HCT116 (cell line): ENCODE measurements around the gene CCDC160. TPM values are rescaled to one million over a fixed set of nuclear protein-coding genes. Genes with fewer than 3 reads are reported as not detected.
"Not testable (repeated sequence)": the region's sequence is repeated elsewhere in the genome, so short reads cannot be mapped to it uniquely, and the experiment has no call there.

ENCODE experiments used
- ATAC-seq: fragments of 200-7000 bp; cut with Tn5 transposase; 2 replicates; pipeline ENCODE4 v1.9.1; 2020; ENCODE audit warnings: mild to moderate bottlenecking, moderate library complexity
- BruUV-seq: library from RNA; stranded (reverse); fragments of 400-500 nt; replicated peaks from 2 replicates; lab custom pipeline; 2021; lab: Mats Ljungman, UMichigan
- CTCF ChIA-PET: fragments of 300-600 bp; sonication (Branson Sonifier 250); formaldehyde crosslinking; loops from one replicate; lab custom pipeline; 2021; ENCODE audit warnings: antibody characterized with exemption; lab: Charles Lee
- POLR2A ChIA-PET: fragments of 300-600, 350-600 bp; sonication (Branson Sonifier 250); formaldehyde crosslinking; loops from one replicate; lab custom pipeline; 2021; ENCODE audit warnings: antibody characterized with exemption; lab: Charles Lee
- RAD21 ChIA-PET, 2 experiments: fragments of 300-600 bp; sonication (Branson Sonifier 250); formaldehyde crosslinking; loops; one replicate each; lab custom pipeline; 2023; ENCODE audit warnings: low total read pairs in 2 of 2; ENCODE audit not compliant: uncharacterized antibody in 2 of 2, unreplicated experiment in 2 of 2, low non-redundant PET in 1 of 2; lab: Charles Lee
- DNase-seq: peaks from one replicate; pipeline ENCODE4 v3.0.0-alpha.2; 2010; ENCODE audit warnings: low read depth, low spot score
- H2AFZ ChIP-seq: fragments of 200-600 bp; shearing (Covaris generic), sonication (generic); 2 replicates; pipeline ENCODE4 v1.6.1; 2017; ENCODE audit warnings: low read depth, mixed run types, mixed read lengths, antibody characterized with exemption, low read length; ENCODE audit not compliant: poor library complexity, severe bottlenecking
- H3K27ac ChIP-seq: 2 replicates; pipeline ENCODE4 v1.5.1; 2012; ENCODE audit warnings: low read depth, low read length
- H3K27me3 ChIP-seq: fragments of 200-600 bp; sonication (generic); 2 replicates; pipeline ENCODE4 v1.6.1; 2016; ENCODE audit warnings: mixed run types, low read length, mixed read lengths; ENCODE audit not compliant: insufficient read depth
- H3K36me3 ChIP-seq, 2 experiments: fragments of 200-500 bp in 1 of 2; fragments of 200-600 bp in 1 of 2; sonication (Bioruptor generic) in 1 of 2; sonication (generic) in 1 of 2; 2 replicates each; pipeline versions ENCODE4 v1.5.1 to v1.6.1; 2014 to 2016; ENCODE audit warnings: low read length in 2 of 2, inconsistent platforms in 1 of 2, mixed read lengths in 1 of 2, mixed run types in 1 of 2; ENCODE audit not compliant: insufficient read depth in 2 of 2, control insufficient read depth in 1 of 2
- H3K4me1 ChIP-seq, 2 experiments: fragments of 200-600 bp in 1 of 2; sonication (generic) in 1 of 2; 2 replicates each; pipeline versions ENCODE4 v1.5.1 to v1.6.1; 2012 to 2017; ENCODE audit warnings: low read length in 2 of 2, inconsistent platforms in 1 of 2, mild to moderate bottlenecking in 1 of 2, mixed read lengths in 1 of 2, mixed run types in 1 of 2, moderate library complexity in 1 of 2; ENCODE audit not compliant: insufficient read depth in 2 of 2, control insufficient read depth in 1 of 2
- H3K4me2 ChIP-seq: fragments of 200-600 bp; sonication (generic); 2 replicates; pipeline ENCODE4 v1.6.1; 2017; ENCODE audit warnings: mixed run types, low read length, mixed read lengths
- H3K4me3 ChIP-seq, 2 experiments: fragments of 200-600 bp in 1 of 2; sonication (generic) in 1 of 2; replicated peaks in 1 of 2; 2 replicates each; pipeline ENCODE4 v1.5.1; 2011 to 2016; ENCODE audit warnings: low read length in 2 of 2, control low read depth in 1 of 2, low read depth in 1 of 2, mild to moderate bottlenecking in 1 of 2, mixed read lengths in 1 of 2, mixed run types in 1 of 2
- H3K79me2 ChIP-seq: fragments of 200-600 bp; sonication (generic); 2 replicates; pipeline ENCODE4 v1.6.1; 2017; ENCODE audit warnings: mild to moderate bottlenecking, mixed run types, low read length, moderate library complexity, mixed read lengths; ENCODE audit not compliant: insufficient read depth
- H3K9ac ChIP-seq: fragments of 200-600 bp; sonication (generic); 2 replicates; pipeline ENCODE4 v1.6.1; 2016; ENCODE audit warnings: low read length, mixed read lengths
- H3K9me2 ChIP-seq: fragments of 200-600 bp; sonication (generic), shearing (Covaris generic); 2 replicates; pipeline ENCODE4 v1.6.1; 2017; ENCODE audit warnings: mixed run types, mild to moderate bottlenecking, moderate library complexity; ENCODE audit not compliant: insufficient read depth
- H3K9me3 ChIP-seq, 2 experiments: fragments of 200-500 bp in 1 of 2; fragments of 200-600 bp in 1 of 2; sonication (Bioruptor generic) in 1 of 2; sonication (generic) in 1 of 2; 2 replicates each; pipeline ENCODE4 v1.6.1; 2014 to 2017; ENCODE audit warnings: low read length in 2 of 2, mixed read lengths in 2 of 2, inconsistent platforms in 1 of 2, low read depth in 1 of 2, mild to moderate bottlenecking in 1 of 2, mixed run types in 1 of 2, moderate library complexity in 1 of 2; ENCODE audit not compliant: control insufficient read depth in 1 of 2, insufficient read depth in 1 of 2
- H4K20me1 ChIP-seq: fragments of 200-600 bp; sonication (generic), shearing (Covaris generic); 2 replicates; pipeline ENCODE4 v1.6.1; 2017; ENCODE audit warnings: mixed run types, mild to moderate bottlenecking, moderate library complexity; ENCODE audit not compliant: insufficient read depth
- CBX3 ChIP-seq: IDR thresholded peaks from 2 replicates; pipeline ENCODE4 v1.6.1; 2012; ENCODE audit warnings: low read depth
- EGR1 ChIP-seq: IDR thresholded peaks from 2 replicates; pipeline ENCODE4 v1.6.1; 2012; ENCODE audit warnings: low read depth
- ELF1 ChIP-seq: IDR thresholded peaks from 2 replicates; pipeline ENCODE4 v1.6.1; 2012; ENCODE audit warnings: low read depth, borderline replicate concordance
- EZH2 ChIP-seq: fragments of 200-600 bp; sonication (generic); IDR thresholded peaks from 2 replicates; pipeline ENCODE4 v1.6.1; 2017; ENCODE audit warnings: antibody characterized with exemption, mixed run types
- FOSL1 ChIP-seq: IDR thresholded peaks from 2 replicates; pipeline ENCODE4 v1.6.1; 2012; ENCODE audit warnings: low read depth
- JUND ChIP-seq: IDR thresholded peaks from 2 replicates; pipeline ENCODE4 v1.6.1; 2012
- MAX ChIP-seq: IDR thresholded peaks from 2 replicates; pipeline ENCODE4 v1.6.1; 2012
- POLR2A ChIP-seq: IDR thresholded peaks from 2 replicates; pipeline ENCODE4 v1.7.0; 2011; ENCODE audit warnings: borderline replicate concordance; ENCODE audit not compliant: insufficient read depth, insufficient read length; ENCODE audit errors: extremely low read depth
- POLR2AphosphoS5 ChIP-seq: IDR thresholded peaks from 2 replicates; pipeline ENCODE4 v1.6.1; 2011; ENCODE audit warnings: mild to moderate bottlenecking, low read depth, low read length, moderate library complexity
- SIN3A ChIP-seq: IDR thresholded peaks from 2 replicates; pipeline ENCODE4 v1.6.1; 2012; ENCODE audit warnings: low read depth
- SP1 ChIP-seq: IDR thresholded peaks from 2 replicates; pipeline ENCODE4 v1.6.1; 2012; ENCODE audit warnings: low read depth
- SRF ChIP-seq: IDR thresholded peaks from 2 replicates; pipeline ENCODE4 v1.6.1; 2012; ENCODE audit warnings: low read depth
- YY1 ChIP-seq: IDR thresholded peaks from 2 replicates; pipeline ENCODE4 v1.6.1; 2011; ENCODE audit warnings: low read length, low read depth, moderate library complexity, mild to moderate bottlenecking; ENCODE audit not compliant: insufficient replicate concordance; ENCODE audit errors: extremely low read depth
- ZFX ChIP-seq: fragments of 450-650 bp; IDR thresholded peaks from 2 replicates; pipeline ENCODE4 v1.6.1; 2017
- ZNF274 ChIP-seq: fragments of 200-500 bp; sonication (Bioruptor generic); IDR thresholded peaks from 2 replicates; pipeline ENCODE4 v1.6.1; 2014; ENCODE audit warnings: mild to moderate bottlenecking, low read depth, low read length, inconsistent platforms
- intact Hi-C: fragments of 100-400 bp; cut with micrococcal nuclease; formaldehyde crosslinking; loops from 2 replicates; pipeline ENCODE4 v1.10.0; 2022
- total RNA-seq: library from RNA; stranded (reverse); gene quantifications from one replicate; pipeline ENCODE4 v1.2.1, GENCODE V29; 2021; ENCODE audit not compliant: unreplicated experiment
- TF ChIP-seq, protein P1 (sequence below): IDR thresholded peaks from 2 replicates; pipeline ENCODE4 v1.6.1; 2011; ENCODE audit warnings: mild to moderate bottlenecking, low read length, moderate library complexity; ENCODE audit not compliant: insufficient replicate concordance; ENCODE audit errors: extremely low read depth
- TF ChIP-seq, protein P2 (sequence below), 3 experiments: fragments of 200-600 bp in 1 of 3; sonication (generic) in 1 of 3; IDR thresholded peaks in 2 of 3; conservative IDR thresholded peaks in 1 of 3; 2 replicates each; pipeline ENCODE4 v1.5.1; 2012 to 2017; ENCODE audit warnings: low read depth in 2 of 3, low read length in 2 of 3, antibody characterized with exemption in 1 of 3, borderline replicate concordance in 1 of 3, control low read depth in 1 of 3, mild to moderate bottlenecking in 1 of 3, mixed read lengths in 1 of 3, mixed run types in 1 of 3, moderate library complexity in 1 of 3; ENCODE audit not compliant: insufficient read depth in 1 of 3

Gene CCDC160
- total RNA-seq, 1 experiment from 2014 or later: not detected

GRCh38 chrX:134256684-134257083, 19.7 kb downstream of the CCDC160 start (continued):
- no peak for TF ChIP-seq SRF
- TF ChIP-seq ZFX: no peak
- TF ChIP-seq POLR2AphosphoS5: no peak
- no peak for TF ChIP-seq POLR2A
- TF ChIP-seq CBX3: no peak
- no peak for TF ChIP-seq MAX

DNA sequence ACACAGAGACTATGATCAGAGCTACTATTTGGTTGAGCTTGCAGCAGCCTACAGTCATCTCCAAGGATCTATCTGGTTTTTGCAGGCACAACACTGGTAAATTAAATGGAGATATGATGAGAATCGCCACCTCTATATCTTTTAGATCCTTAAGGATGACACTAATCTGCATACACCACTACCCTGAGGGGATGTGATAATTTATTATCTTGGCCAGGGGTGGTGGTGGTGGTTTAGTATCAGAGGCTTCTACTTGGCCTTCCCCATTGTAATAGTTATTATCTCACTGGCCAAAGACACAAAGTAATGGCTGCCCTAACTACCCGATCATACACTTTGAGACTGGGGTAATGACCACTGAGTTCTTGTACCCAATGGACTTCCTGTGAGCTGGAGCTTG, 21.2 kb downstream of the CCDC160 start:
- Histone ChIP-seq H3K27me3 (no peaks in the 10 kb centered on the region), H3K36me3 (no peaks in the 10 kb centered on the region), H3K4me3 (no peak overlapping the region), H3K27ac (no peak overlapping the region), H3K4me2 (no peak overlapping the region), H3K9me3 (no peaks in the 10 kb centered on the region), H3K9ac (no peak overlapping the region), H4K20me1 (no peaks in the 10 kb centered on the region), H3K79me2 (no peaks in the 10 kb centered on the region), H2AFZ (no peak overlapping the region), H3K9me2 (no peaks in the 10 kb centered on the region), H3K4me1 (no peaks in the 10 kb centered on the region)
- ChIA-PET RAD21 (no interaction called here), CTCF (no interaction called here), POLR2A (no interaction called here)
- DNase-seq: no peak
- TF ChIP-seq EZH2 (no peak), CBX3 (no peak), YY1 (no peak), ZNF274 (no peak), JUND (no peak), POLR2AphosphoS5 (no peak), FOSL1 (no peak), MAX (no peak), SP1 (no peak), ZFX (no peak), POLR2A (no peak), SIN3A (no peak), ELF1 (no peak), EGR1 (no peak), SRF (no peak)
- TF ChIP-seq, protein P1, sequence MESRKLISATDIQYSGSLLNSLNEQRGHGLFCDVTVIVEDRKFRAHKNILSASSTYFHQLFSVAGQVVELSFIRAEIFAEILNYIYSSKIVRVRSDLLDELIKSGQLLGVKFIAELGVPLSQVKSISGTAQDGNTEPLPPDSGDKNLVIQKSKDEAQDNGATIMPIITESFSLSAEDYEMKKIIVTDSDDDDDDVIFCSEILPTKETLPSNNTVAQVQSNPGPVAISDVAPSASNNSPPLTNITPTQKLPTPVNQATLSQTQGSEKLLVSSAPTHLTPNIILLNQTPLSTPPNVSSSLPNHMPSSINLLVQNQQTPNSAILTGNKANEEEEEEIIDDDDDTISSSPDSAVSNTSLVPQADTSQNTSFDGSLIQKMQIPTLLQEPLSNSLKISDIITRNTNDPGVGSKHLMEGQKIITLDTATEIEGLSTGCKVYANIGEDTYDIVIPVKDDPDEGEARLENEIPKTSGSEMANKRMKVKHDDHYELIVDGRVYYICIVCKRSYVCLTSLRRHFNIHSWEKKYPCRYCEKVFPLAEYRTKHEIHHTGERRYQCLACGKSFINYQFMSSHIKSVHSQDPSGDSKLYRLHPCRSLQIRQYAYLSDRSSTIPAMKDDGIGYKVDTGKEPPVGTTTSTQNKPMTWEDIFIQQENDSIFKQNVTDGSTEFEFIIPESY: no peak
- TF ChIP-seq, protein P2, sequence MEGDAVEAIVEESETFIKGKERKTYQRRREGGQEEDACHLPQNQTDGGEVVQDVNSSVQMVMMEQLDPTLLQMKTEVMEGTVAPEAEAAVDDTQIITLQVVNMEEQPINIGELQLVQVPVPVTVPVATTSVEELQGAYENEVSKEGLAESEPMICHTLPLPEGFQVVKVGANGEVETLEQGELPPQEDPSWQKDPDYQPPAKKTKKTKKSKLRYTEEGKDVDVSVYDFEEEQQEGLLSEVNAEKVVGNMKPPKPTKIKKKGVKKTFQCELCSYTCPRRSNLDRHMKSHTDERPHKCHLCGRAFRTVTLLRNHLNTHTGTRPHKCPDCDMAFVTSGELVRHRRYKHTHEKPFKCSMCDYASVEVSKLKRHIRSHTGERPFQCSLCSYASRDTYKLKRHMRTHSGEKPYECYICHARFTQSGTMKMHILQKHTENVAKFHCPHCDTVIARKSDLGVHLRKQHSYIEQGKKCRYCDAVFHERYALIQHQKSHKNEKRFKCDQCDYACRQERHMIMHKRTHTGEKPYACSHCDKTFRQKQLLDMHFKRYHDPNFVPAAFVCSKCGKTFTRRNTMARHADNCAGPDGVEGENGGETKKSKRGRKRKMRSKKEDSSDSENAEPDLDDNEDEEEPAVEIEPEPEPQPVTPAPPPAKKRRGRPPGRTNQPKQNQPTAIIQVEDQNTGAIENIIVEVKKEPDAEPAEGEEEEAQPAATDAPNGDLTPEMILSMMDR (IDR thresholded peaks at IDR 0.05 in 2 of 3, conservative IDR thresholded peaks at IDR 0.05 in 1 of 3; ENCODE audit: borderline replicate concordance in 1 of 3, insufficient read depth in 1 of 3, low read depth in 2 of 3, low read length in 2 of 3): no peak
- no TSS peak for BruUV-seq
- ATAC-seq: no peak
- intact Hi-C loops: no loop called here

DNA sequence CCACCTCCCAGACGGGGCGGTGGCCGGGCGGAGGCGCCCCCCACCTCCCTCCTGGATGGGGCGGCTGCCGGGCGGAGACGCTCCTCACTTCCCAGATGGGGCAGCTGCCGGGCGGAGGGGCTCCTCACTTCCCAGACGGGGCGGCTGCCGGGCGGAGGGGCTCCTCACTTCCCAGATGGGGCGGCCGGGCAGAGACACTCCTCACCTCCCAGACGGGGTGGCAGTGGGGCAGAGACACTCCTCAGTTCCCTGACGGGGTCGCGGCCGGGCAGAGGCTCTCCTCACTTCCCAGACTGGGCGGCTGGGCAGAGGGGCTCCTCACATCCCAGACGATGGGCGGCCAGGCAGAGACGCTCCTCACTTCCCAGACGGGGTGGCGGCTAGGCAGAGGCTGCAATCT, 49.0 kb downstream of the CCDC160 start:
- DNase-seq, H3K27ac ChIP-seq, H3K4me2 ChIP-seq, CTCF ChIA-PET, H3K79me2 ChIP-seq, RAD21 ChIA-PET, H3K9me3 ChIP-seq, intact Hi-C loops, H3K4me3 ChIP-seq, H3K36me3 ChIP-seq, BruUV-seq, H3K4me1 ChIP-seq, H4K20me1 ChIP-seq, POLR2A ChIA-PET, H3K9ac ChIP-seq, ATAC-seq, H2AFZ ChIP-seq, H3K9me2 ChIP-seq, H3K27me3 ChIP-seq: not testable (repeated sequence)
